Panc1 (cell line): ENCODE data around the gene GPC6. TPM values are rescaled to one million over a fixed set of nuclear protein-coding genes. Genes with fewer than 3 reads are reported as not detected.

Source experiments
- ATAC-seq: fragments of 200-7000 bp; cut with Tn5 transposase; 2 replicates; pipeline ENCODE4 v1.9.1; 2020; ENCODE audit warnings: mild to moderate bottlenecking, moderate library complexity
- BruUV-seq: library from RNA; stranded (reverse); fragments of 400-500 nt; replicated peaks from 2 replicates; lab custom pipeline; 2021; lab: Mats Ljungman, UMichigan
- CTCF ChIA-PET: fragments of 300-600 bp; sonication (Branson Sonifier 250); formaldehyde crosslinking; loops from one replicate; lab custom pipeline; 2022; ENCODE audit warnings: antibody characterized with exemption; lab: Charles Lee
- POLR2A ChIA-PET: fragments of 300-600 bp; sonication (Branson Sonifier 250); formaldehyde crosslinking; loops from one replicate; lab custom pipeline; 2022; ENCODE audit warnings: antibody characterized with exemption; lab: Charles Lee
- DNase-seq: peaks from one replicate; pipeline ENCODE4 v3.0.0-alpha.2; 2010; ENCODE audit warnings: low read depth, low spot score
- H3K27ac ChIP-seq: 2 replicates; pipeline ENCODE4 v1.5.1; 2011; ENCODE audit warnings: mild to moderate bottlenecking, low read length, inconsistent platforms
- H3K27me3 ChIP-seq: fragments of 200-500 bp; sonication (Bioruptor generic); 2 replicates; pipeline ENCODE4 v1.6.0; 2014; ENCODE audit warnings: low read length, inconsistent platforms; ENCODE audit not compliant: control insufficient read depth, insufficient read depth
- H3K36me3 ChIP-seq: fragments of 200-500 bp; sonication (Bioruptor generic); 2 replicates; pipeline ENCODE4 v1.5.1; 2014; ENCODE audit warnings: inconsistent platforms, mild to moderate bottlenecking, low read length, moderate library complexity; ENCODE audit not compliant: control insufficient read depth, insufficient read depth
- H3K4me1 ChIP-seq: 2 replicates; pipeline ENCODE4 v1.5.1; 2011; ENCODE audit warnings: inconsistent platforms, mild to moderate bottlenecking, low read length, moderate library complexity; ENCODE audit not compliant: control insufficient read depth, insufficient read depth
- H3K4me3 ChIP-seq, 2 experiments: 2 replicates each; pipeline ENCODE4 v1.5.1; 2011 to 2012; ENCODE audit warnings: low read depth in 2 of 2, low read length in 2 of 2, mild to moderate bottlenecking in 2 of 2, inconsistent platforms in 1 of 2, moderate library complexity in 1 of 2
- H3K9me3 ChIP-seq: fragments of 200-500 bp; sonication (Bioruptor generic); 2 replicates; pipeline ENCODE4 v1.5.1; 2014; ENCODE audit warnings: low read depth, mild to moderate bottlenecking, inconsistent platforms, low read length, moderate library complexity; ENCODE audit not compliant: control insufficient read depth, insufficient read depth
- POLR2AphosphoS5 ChIP-seq: IDR thresholded peaks from 2 replicates; pipeline ENCODE4 v1.6.1; 2012; ENCODE audit warnings: mild to moderate bottlenecking, low read depth, low read length, moderate library complexity
- SIN3A ChIP-seq: IDR thresholded peaks from 2 replicates; pipeline ENCODE4 v1.6.1; 2012; ENCODE audit warnings: low read depth, mild to moderate bottlenecking, low read length, moderate library complexity, borderline replicate concordance; ENCODE audit not compliant: insufficient read depth
- TCF7L2 ChIP-seq: IDR thresholded peaks from 2 replicates; pipeline ENCODE4 v1.6.1; 2011; ENCODE audit warnings: mild to moderate bottlenecking, low read depth, low read length, inconsistent platforms
- in situ Hi-C: cut with HindIII; loops from 2 replicates; pipeline ENCODE4 v1.10.0; 2016; ENCODE audit warnings: low sequenced_read_pairs, low pct_unique_long_range_greater_than_20kb
- intact Hi-C: fragments of 100-400 bp; cut with micrococcal nuclease; formaldehyde crosslinking; loops from one replicate; pipeline ENCODE4 v1.10.0; 2022; ENCODE audit not compliant: unreplicated experiment
- total RNA-seq: library from RNA; stranded (reverse); gene quantifications from one replicate; pipeline ENCODE4 v1.2.1, GENCODE V29; 2021; ENCODE audit not compliant: unreplicated experiment
- TF ChIP-seq, protein P1 (sequence below), 2 experiments: IDR thresholded peaks; 2 replicates each; pipeline ENCODE4 v1.6.1; 2011 to 2012; ENCODE audit warnings: low read depth in 2 of 2, control low read depth in 1 of 2, low read length in 1 of 2, mild to moderate bottlenecking in 1 of 2, moderate library complexity in 1 of 2; ENCODE audit not compliant: insufficient read depth in 1 of 2
- TF ChIP-seq, protein P2 (sequence below): fragments of 450-650 bp; IDR thresholded peaks from 2 replicates; pipeline ENCODE4 v1.5.1; 2017; ENCODE audit warnings: mild to moderate bottlenecking

Gene GPC6
- total RNA-seq, 1 experiment from 2014 or later, result 4.8 TPM

DNA sequence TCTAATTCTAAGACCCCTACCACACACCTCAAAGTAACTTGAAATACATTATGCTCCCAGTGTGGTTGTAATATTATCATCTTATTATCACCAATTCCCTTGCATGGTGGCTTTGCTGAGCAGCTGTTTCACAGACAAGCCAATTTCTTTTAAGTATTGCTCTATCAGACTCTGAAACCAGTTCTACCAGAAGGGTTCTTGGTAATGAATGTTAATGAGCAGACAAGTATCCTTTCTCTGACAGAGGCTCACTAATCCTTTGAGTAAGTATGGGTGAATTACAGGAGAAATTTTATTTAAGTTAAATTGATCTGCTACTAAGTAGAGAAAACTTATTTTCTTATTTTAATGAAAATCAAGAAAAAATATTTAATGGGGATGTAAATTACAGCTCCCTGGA lies 326.0 kb downstream of the GPC6 start:
- intact Hi-C loops (no loop called here), in situ Hi-C loops (no loop called here)
- ATAC-seq (no peak), DNase-seq (no peak)
- no peaks in the 10 kb centered on the region for H3K4me1 ChIP-seq
- H3K27me3 ChIP-seq, result no peaks in the 10 kb centered on the region
- TF ChIP-seq, protein P1, sequence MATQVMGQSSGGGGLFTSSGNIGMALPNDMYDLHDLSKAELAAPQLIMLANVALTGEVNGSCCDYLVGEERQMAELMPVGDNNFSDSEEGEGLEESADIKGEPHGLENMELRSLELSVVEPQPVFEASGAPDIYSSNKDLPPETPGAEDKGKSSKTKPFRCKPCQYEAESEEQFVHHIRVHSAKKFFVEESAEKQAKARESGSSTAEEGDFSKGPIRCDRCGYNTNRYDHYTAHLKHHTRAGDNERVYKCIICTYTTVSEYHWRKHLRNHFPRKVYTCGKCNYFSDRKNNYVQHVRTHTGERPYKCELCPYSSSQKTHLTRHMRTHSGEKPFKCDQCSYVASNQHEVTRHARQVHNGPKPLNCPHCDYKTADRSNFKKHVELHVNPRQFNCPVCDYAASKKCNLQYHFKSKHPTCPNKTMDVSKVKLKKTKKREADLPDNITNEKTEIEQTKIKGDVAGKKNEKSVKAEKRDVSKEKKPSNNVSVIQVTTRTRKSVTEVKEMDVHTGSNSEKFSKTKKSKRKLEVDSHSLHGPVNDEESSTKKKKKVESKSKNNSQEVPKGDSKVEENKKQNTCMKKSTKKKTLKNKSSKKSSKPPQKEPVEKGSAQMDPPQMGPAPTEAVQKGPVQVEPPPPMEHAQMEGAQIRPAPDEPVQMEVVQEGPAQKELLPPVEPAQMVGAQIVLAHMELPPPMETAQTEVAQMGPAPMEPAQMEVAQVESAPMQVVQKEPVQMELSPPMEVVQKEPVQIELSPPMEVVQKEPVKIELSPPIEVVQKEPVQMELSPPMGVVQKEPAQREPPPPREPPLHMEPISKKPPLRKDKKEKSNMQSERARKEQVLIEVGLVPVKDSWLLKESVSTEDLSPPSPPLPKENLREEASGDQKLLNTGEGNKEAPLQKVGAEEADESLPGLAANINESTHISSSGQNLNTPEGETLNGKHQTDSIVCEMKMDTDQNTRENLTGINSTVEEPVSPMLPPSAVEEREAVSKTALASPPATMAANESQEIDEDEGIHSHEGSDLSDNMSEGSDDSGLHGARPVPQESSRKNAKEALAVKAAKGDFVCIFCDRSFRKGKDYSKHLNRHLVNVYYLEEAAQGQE (IDR thresholded peaks at IDR 0.05; ENCODE audit: insufficient read depth in 1 of 2, low read depth in 2 of 2, low read length in 1 of 2), result no peak
- TF ChIP-seq, protein P2, sequence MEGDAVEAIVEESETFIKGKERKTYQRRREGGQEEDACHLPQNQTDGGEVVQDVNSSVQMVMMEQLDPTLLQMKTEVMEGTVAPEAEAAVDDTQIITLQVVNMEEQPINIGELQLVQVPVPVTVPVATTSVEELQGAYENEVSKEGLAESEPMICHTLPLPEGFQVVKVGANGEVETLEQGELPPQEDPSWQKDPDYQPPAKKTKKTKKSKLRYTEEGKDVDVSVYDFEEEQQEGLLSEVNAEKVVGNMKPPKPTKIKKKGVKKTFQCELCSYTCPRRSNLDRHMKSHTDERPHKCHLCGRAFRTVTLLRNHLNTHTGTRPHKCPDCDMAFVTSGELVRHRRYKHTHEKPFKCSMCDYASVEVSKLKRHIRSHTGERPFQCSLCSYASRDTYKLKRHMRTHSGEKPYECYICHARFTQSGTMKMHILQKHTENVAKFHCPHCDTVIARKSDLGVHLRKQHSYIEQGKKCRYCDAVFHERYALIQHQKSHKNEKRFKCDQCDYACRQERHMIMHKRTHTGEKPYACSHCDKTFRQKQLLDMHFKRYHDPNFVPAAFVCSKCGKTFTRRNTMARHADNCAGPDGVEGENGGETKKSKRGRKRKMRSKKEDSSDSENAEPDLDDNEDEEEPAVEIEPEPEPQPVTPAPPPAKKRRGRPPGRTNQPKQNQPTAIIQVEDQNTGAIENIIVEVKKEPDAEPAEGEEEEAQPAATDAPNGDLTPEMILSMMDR, result no peak
- no peak for TF ChIP-seq SIN3A
- no peak for TF ChIP-seq POLR2AphosphoS5
- TF ChIP-seq TCF7L2, result no peak
- H3K36me3 ChIP-seq, result no peaks in the 10 kb centered on the region
- H3K27ac ChIP-seq, result no peak overlapping the region
- BruUV-seq, result no TSS peak
- no peaks in the 10 kb centered on the region for H3K9me3 ChIP-seq
- CTCF ChIA-PET, result no interaction called here
- H3K4me3 ChIP-seq, result no peak overlapping the region
- POLR2A ChIA-PET, result interaction anchor here (0.7 kb wide), 1 partner anchor 393 kb away, joined by 7 read pairs; no protein-coding TSS in a partner anchor

DNA sequence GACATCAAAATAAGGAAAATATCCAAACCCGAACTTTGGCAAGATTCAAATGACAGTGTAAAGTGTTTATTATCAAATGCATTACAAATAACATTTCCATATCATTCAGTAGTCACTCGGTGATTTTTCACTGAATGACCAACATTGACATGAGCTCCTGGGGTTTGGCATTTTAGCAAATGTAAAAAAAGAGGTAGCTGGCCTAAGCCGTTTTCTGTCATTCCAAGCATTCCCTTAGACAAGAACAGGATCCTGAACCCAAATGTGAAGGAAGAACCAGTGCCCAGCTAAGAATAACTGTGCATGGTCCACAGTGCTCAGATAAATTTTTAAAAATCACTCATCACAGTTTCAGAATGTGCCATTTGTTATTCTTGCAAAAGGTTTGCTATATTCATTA lies 327.9 kb downstream of the GPC6 start:
- TF ChIP-seq, protein P1 (IDR thresholded peaks at IDR 0.05; ENCODE audit: insufficient read depth in 1 of 2, low read depth in 2 of 2, low read length in 1 of 2), result no peak
- TF ChIP-seq POLR2AphosphoS5 (no peak), TCF7L2 (no peak), SIN3A (no peak)
- TF ChIP-seq, protein P2, result no peak
- intact Hi-C loops, result no loop called here
- CTCF ChIA-PET, result no interaction called here

More for the DNA sequence above, 327.9 kb downstream of the GPC6 start:
- ATAC-seq (no peak), DNase-seq (no peak)
- no TSS peak for BruUV-seq
- in situ Hi-C loops, result no loop called here
- Histone ChIP-seq H3K4me3 (no peak overlapping the region), H3K4me1 (no peaks in the 10 kb centered on the region), H3K9me3 (no peaks in the 10 kb centered on the region), H3K27ac (no peak overlapping the region), H3K36me3 (no peaks in the 10 kb centered on the region), H3K27me3 (no peaks in the 10 kb centered on the region)
- POLR2A ChIA-PET, result no interaction called here
